Erythroblast (primary cell): ENCODE data around the gene ZBP1.
A peak's percentile ranks its signal among the peaks of the same experiment; 100 is the strongest.
"Not testable (repeated sequence)": the region's sequence is repeated elsewhere in the genome, so short reads cannot be mapped to it uniquely, and the experiment has no call there.

Experiments
- DNase-seq, 2 experiments: peaks; one replicate each; lab custom pipeline; 2025; lab: John Stamatoyannopoulos, UW
- GATA1 ChIP-seq: IDR thresholded peaks from 2 replicates; pipeline ENCODE4 v1.6.1; 2011; ENCODE audit warnings: low read depth, mild to moderate bottlenecking, control low read depth, low read length, moderate library complexity
- POLR2A ChIP-seq: IDR thresholded peaks from 2 replicates; pipeline ENCODE4 v1.6.1; 2011; ENCODE audit warnings: mild to moderate bottlenecking, low read length

The ZBP1 gene

GRCh38 chr20:57638895-57639236 is 18.6 kb upstream of the ZBP1 start:
- DNase-seq, result no peak
- TF ChIP-seq POLR2A, result no peak

GRCh38 chr20:57638173-57638894 is 18.1 kb upstream of the ZBP1 start:
- no peak for TF ChIP-seq POLR2A
- no peak for TF ChIP-seq GATA1
- no peak for DNase-seq

- no peak for TF ChIP-seq POLR2A
- no peak for TF ChIP-seq GATA1
- DNase-seq, result no peak
Measured at GRCh38 chr20:57633945-57634491, 13.8 kb upstream of the ZBP1 start.

GRCh38 chr20:57632286-57632685 is 12.1 kb upstream of the ZBP1 start:
- TF ChIP-seq GATA1, result no peak
- DNase-seq, result no peak

- no peak for DNase-seq
- TF ChIP-seq GATA1, result no peak
Measured at GRCh38 chr20:57630061-57630460, 9.8 kb upstream of the ZBP1 start.

GRCh38 chr20:57629491-57629901 is 9.3 kb upstream of the ZBP1 start:
- DNase-seq, result not testable (repeated sequence)

- not testable (repeated sequence) for DNase-seq
Measured at GRCh38 chr20:57628962-57629308, 8.7 kb upstream of the ZBP1 start.

- TF ChIP-seq POLR2A (no peak), GATA1 (no peak)
- DNase-seq, result no peak
Measured at GRCh38 chr20:57628047-57628961, 8.1 kb upstream of the ZBP1 start.

GRCh38 chr20:57627339-57627738 is 7.1 kb upstream of the ZBP1 start:
- TF ChIP-seq GATA1 (no peak), POLR2A (no peak)
- DNase-seq, result no peak

- TF ChIP-seq GATA1 (no peak), POLR2A (no peak)
Measured at GRCh38 chr20:57625978-57626377, 5.8 kb upstream of the ZBP1 start.

GRCh38 chr20:57625181-57625958 is 5.1 kb upstream of the ZBP1 start:
- no peak for DNase-seq
- TF ChIP-seq POLR2A, result no peak
- no peak for TF ChIP-seq GATA1

More at GRCh38 chr20:57625978-57626377, 5.8 kb upstream of the ZBP1 start:
- DNase-seq, result no peak

GRCh38 chr20:57624124-57624523 is 3.9 kb upstream of the ZBP1 start:
- TF ChIP-seq GATA1, result no peak
- TF ChIP-seq POLR2A, result no peak
- no peak for DNase-seq

- DNase-seq, result peak in 1 of 2 experiments; percentile 25
- TF ChIP-seq POLR2A (no peak), GATA1 (no peak)
Measured at GRCh38 chr20:57622579-57623381, 2.6 kb upstream of the ZBP1 start.
